ENCODE measurements around the gene NELL1. TPM values are rescaled to one million over a fixed set of nuclear protein-coding genes. Genes with fewer than 3 reads are reported as not detected.

Gene NELL1
- total RNA-seq, 2 experiments from 2014 or later = not detected

GRCh38 chr11:20865161-20865560, 195.8 kb downstream of the NELL1 start:
- ATAC-seq (no peak), DNase-seq (no peak)
- H3K27me3 Mint-ChIP-seq = no peaks in the 10 kb centered on the region
- no peaks in the 10 kb centered on the region for H3K4me1 Mint-ChIP-seq (ENCODE audit: low read depth)
- no peak overlapping the region for H3K4me3 Mint-ChIP-seq
- H3K36me3 Mint-ChIP-seq (ENCODE audit: low read depth) = no peaks in the 10 kb centered on the region
- no peak overlapping the region for H3K27ac Mint-ChIP-seq
- no peaks in the 10 kb centered on the region for H3K9me3 Mint-ChIP-seq
- POLR2A ChIA-PET = no interaction called here
- CTCF ChIA-PET = interaction anchor here (0.6 to 0.8 kb wide), 2 partner anchors 9 to 116 kb away, joined by 3 read pairs; no protein-coding TSS in a partner anchor
- no peak for TF ChIP-seq CTCF (IDR thresholded peaks at IDR 0.05)
- intact Hi-C loops (cut with micrococcal nuclease) = no loop called here

DNA sequence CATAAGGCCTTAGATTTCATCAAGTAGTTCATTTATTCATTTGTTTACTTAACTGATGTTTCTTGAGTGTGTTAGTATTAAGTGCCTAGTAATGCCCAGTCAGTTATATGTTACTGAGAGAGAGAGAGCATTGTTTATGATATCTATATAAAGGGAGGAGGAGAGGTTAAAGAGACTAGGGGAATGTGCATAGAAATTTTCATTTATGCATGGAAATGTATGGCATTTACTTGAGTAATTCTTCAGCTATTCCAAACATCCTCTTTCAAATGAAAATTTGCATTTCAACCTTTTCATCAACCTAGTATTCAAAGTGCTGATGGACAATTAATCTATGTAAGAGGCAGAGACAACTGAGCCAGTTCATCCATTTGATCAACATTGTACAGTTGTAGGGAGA, 199.7 kb downstream of the NELL1 start:
- no peak for TF ChIP-seq CTCF (IDR thresholded peaks at IDR 0.05)
- no peaks in the 10 kb centered on the region for H3K36me3 Mint-ChIP-seq (ENCODE audit: low read depth)
- no peak overlapping the region for H3K27ac Mint-ChIP-seq
- DNase-seq (no peak), ATAC-seq (no peak)
- no peaks in the 10 kb centered on the region for H3K27me3 Mint-ChIP-seq
- no peaks in the 10 kb centered on the region for H3K9me3 Mint-ChIP-seq
- POLR2A ChIA-PET = no interaction called here
- no peak overlapping the region for H3K4me3 Mint-ChIP-seq
- intact Hi-C loops (cut with micrococcal nuclease) = no loop called here
- CTCF ChIA-PET = no interaction called here
- H3K4me1 Mint-ChIP-seq (ENCODE audit: low read depth) = no peaks in the 10 kb centered on the region

- TF ChIP-seq CTCF (IDR thresholded peaks at IDR 0.05) = peak; percentile 38
- Mint-ChIP-seq H3K27ac (no peak overlapping the region), H3K27me3 (peaks cover 2% of the 10 kb centered on the region), H3K9me3 (peaks cover 2% of the 10 kb centered on the region), H3K4me1 (ENCODE audit: low read depth) (no peaks in the 10 kb centered on the region), H3K4me3 (no peak overlapping the region), H3K36me3 (ENCODE audit: low read depth) (no peaks in the 10 kb centered on the region)
- ChIA-PET POLR2A (no interaction called here), CTCF (interaction anchor here (0.9 kb wide), 1 partner anchor 11 kb away, joined by 3 read pairs; no protein-coding TSS in a partner anchor)
- intact Hi-C loops (cut with micrococcal nuclease) = no loop called here
- peak; percentile 12 for DNase-seq
- no peak for ATAC-seq
Measured at GRCh38 chr11:20873054-20873453, 203.7 kb downstream of the NELL1 start.

GRCh38 chr11:20874358-20874757, 205.0 kb downstream of the NELL1 start:
- no peak for DNase-seq
- no peak for TF ChIP-seq CTCF (IDR thresholded peaks at IDR 0.05)
- Mint-ChIP-seq H3K27ac (no peak overlapping the region), H3K36me3 (ENCODE audit: low read depth) (no peaks in the 10 kb centered on the region), H3K4me1 (ENCODE audit: low read depth) (no peaks in the 10 kb centered on the region), H3K27me3 (peaks cover 2% of the 10 kb centered on the region), H3K9me3 (peaks cover 4% of the 10 kb centered on the region), H3K4me3 (no peak overlapping the region)
- intact Hi-C loops (cut with micrococcal nuclease) = no loop called here
- ChIA-PET CTCF (interaction anchor here (1.4 kb wide), 1 partner anchor 9 kb away, joined by 3 read pairs; no protein-coding TSS in a partner anchor), POLR2A (no interaction called here)
- ATAC-seq = no peak

DNA sequence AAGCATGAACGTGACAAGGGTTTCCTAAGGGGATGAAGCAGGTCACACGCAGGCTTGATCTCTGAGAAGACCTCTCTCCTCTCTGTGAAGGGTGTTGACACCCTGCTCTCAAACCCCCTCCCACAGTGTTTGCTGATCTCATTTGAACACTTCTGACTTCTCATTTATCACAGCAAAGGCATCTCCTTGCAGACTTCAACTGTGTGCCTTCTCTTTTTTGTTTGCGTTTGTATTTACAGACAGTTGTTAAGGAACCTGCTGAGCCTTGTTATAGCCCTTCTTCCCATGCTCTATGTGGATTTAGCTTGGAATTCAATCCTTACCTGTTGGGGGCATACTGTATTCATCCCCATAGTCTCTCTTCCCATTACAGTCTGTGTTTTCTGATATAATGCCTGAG, 206.5 kb downstream of the NELL1 start:
- Mint-ChIP-seq H3K27ac (no peak overlapping the region), H3K36me3 (ENCODE audit: low read depth) (no peaks in the 10 kb centered on the region), H3K4me1 (ENCODE audit: low read depth) (no peaks in the 10 kb centered on the region), H3K27me3 (peaks cover 2% of the 10 kb centered on the region), H3K9me3 (peaks cover 4% of the 10 kb centered on the region), H3K4me3 (no peak overlapping the region)
- TF ChIP-seq CTCF (IDR thresholded peaks at IDR 0.05) = no peak
- CTCF ChIA-PET = no interaction called here
- no peak for ATAC-seq
- no peak for DNase-seq
- intact Hi-C loops (cut with micrococcal nuclease) = no loop called here
- POLR2A ChIA-PET = no interaction called here
